ENCODE results near the gene CCDC30. TPM values are rescaled to one million over a fixed set of nuclear protein-coding genes. Genes with fewer than 3 reads are reported as not detected.
A peak's percentile ranks its signal among the peaks of the same experiment; 100 is the strongest.

Gene CCDC30
- total RNA-seq (ENCODE audit: unreplicated experiment) = 3.4 TPM
- long read RNA-seq, partial matches to known transcripts = 0 of 1 reads
- long read RNA-seq, other reads (novel, unspliced or antisense) = 1 of 1 reads

DNA sequence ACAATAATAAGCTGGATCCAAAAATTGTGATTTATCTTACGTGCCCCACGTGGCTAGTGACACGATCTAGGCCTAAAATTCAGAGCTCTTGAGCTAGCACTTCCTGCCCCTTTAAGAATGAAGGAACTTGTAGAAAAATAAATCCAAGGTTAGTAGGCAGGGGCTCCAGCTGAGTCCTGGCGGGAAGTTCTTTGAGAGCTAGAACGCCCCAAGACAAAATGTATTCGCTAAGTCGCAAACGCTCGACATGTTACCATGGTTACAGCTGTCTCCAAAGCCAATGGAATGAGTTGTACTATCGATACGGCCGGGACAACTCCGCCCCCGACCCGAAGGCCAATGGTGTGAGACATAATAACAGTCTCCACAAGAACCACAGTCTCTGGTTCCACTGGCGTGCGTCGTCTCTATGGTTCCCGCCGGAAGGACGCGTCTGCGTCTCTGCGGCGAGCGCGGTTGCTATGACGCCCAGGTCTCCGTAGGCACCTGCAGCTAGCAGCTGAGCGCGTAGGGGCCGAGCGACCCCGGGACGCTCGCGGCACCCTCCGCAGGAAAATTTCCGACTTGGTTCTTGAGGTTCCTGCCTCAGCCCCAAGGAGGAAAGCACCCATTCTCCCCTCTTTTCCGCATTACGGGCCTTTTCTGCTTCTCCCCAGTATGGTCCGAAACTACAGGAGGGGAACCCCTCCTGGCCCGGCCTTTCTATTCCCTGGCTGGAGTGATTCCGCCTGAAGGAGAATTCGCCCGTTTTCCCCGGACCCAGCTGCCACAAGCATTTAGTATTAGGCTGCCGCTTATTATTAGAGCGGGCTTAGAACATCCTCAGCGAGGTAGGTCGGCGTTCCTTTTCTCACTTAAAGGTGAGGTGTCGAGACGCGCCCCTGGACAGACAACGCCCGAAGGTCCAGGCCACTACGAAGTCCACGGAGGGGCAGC, at the start of gene CCDC30:
CCDC30 (plus strand) TSS at position 459 of the 936 bp plus-strand sequence. CDS start 17,266 bp downstream, outside the sequence.
- Mint-ChIP-seq H3K4me1 (ENCODE audit: unreplicated experiment) (peaks cover 16% of the 10 kb centered on the region), H3K4me3 (ENCODE audit: unreplicated experiment) (peak within 1 kb of the TSS; percentile 93), H3K27me3 (ENCODE audit: unreplicated experiment) (peaks cover 4% of the 10 kb centered on the region), H3K27ac (ENCODE audit: unreplicated experiment) (peak within 1 kb of the TSS; percentile 93), H3K9me3 (ENCODE audit: unreplicated experiment) (no peaks in the 10 kb centered on the region), H3K36me3 (ENCODE audit: low read depth, unreplicated experiment) (no peaks in the 10 kb centered on the region)
- peak; percentile 90 for DNase-seq (ENCODE audit: low spot score)
- TF ChIP-seq, protein P1, sequence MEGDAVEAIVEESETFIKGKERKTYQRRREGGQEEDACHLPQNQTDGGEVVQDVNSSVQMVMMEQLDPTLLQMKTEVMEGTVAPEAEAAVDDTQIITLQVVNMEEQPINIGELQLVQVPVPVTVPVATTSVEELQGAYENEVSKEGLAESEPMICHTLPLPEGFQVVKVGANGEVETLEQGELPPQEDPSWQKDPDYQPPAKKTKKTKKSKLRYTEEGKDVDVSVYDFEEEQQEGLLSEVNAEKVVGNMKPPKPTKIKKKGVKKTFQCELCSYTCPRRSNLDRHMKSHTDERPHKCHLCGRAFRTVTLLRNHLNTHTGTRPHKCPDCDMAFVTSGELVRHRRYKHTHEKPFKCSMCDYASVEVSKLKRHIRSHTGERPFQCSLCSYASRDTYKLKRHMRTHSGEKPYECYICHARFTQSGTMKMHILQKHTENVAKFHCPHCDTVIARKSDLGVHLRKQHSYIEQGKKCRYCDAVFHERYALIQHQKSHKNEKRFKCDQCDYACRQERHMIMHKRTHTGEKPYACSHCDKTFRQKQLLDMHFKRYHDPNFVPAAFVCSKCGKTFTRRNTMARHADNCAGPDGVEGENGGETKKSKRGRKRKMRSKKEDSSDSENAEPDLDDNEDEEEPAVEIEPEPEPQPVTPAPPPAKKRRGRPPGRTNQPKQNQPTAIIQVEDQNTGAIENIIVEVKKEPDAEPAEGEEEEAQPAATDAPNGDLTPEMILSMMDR (IDR thresholded peaks at IDR 0.05; ENCODE audit: unreplicated experiment) = no peak

DNA sequence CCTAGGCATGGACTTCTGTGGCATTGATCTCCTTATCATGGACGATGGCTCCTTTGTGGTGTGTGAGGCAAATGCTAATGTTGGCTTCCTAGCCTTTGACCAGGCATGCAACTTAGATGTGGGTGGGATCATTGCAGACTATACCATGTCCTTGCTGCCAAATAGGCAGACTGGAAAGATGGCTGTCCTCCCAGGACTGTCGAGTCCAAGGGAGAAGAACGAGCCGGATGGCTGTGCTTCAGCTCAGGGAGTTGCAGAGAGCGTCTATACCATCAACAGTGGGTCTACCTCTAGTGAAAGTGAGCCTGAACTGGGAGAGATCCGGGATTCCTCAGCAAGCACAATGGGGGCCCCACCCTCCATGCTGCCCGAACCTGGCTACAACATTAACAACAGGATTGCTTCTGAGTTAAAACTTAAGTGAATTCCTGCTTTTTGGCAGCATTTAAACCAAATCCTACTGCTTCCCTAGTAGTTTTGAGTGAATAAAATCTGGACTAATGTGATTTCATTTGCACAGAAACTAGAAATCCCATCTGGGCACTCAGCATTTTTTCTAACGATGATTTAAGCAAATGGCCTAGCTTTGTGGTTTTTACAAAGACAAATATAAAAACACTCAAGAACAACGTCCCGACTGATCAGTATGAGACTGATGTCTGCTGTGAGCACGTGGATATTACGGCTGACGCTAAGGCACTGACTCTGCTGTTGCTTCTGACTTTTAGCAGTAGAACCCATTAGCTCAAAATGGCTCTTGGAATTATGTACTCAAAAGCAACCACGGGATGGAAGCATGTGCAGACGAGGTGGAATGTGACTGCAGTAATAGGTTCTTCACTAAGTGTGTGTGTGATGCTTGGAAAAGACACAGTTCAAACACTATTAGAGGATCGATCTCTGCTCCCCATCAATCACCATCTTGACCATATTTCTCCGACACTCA, 48.3 kb upstream of the CCDC30 start:
- H3K4me1 Mint-ChIP-seq (ENCODE audit: unreplicated experiment) = no peaks in the 10 kb centered on the region
- no peak overlapping the region for H3K4me3 Mint-ChIP-seq (ENCODE audit: unreplicated experiment)
- no peaks in the 10 kb centered on the region for H3K36me3 Mint-ChIP-seq (ENCODE audit: low read depth, unreplicated experiment)
- no peaks in the 10 kb centered on the region for H3K27me3 Mint-ChIP-seq (ENCODE audit: unreplicated experiment)
- H3K9me3 Mint-ChIP-seq (ENCODE audit: unreplicated experiment) = no peaks in the 10 kb centered on the region
- no peak overlapping the region for H3K27ac Mint-ChIP-seq (ENCODE audit: unreplicated experiment)
- TF ChIP-seq, protein P1 (IDR thresholded peaks at IDR 0.05; ENCODE audit: unreplicated experiment) = no peak
- DNase-seq (ENCODE audit: low spot score) = no peak

DNA sequence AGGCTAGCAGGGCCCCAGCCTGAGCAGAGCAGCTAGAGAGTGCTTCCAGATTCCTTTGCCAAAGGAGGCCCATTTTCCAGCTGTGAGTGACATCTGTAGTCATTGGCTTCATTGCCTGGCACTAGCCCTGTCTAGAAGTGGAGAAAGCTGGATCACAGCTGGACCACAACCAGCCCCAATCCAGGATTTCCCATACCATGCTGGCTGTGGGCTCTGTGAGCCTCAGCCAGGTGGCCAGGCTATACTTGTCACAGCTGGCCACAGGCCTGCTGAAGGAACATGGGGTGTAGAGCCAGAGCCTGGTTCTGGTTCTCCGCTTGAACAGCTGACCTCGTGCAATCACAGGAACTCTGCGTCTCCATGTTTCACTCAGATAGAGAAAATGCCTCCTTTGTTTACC, 45.9 kb upstream of the CCDC30 start:
- no peaks in the 10 kb centered on the region for H3K36me3 Mint-ChIP-seq (ENCODE audit: low read depth, unreplicated experiment)
- H3K27ac Mint-ChIP-seq (ENCODE audit: unreplicated experiment) = no peak overlapping the region
- DNase-seq (ENCODE audit: low spot score) = no peak
- H3K27me3 Mint-ChIP-seq (ENCODE audit: unreplicated experiment) = no peaks in the 10 kb centered on the region
- H3K4me1 Mint-ChIP-seq (ENCODE audit: unreplicated experiment) = no peaks in the 10 kb centered on the region
- no peaks in the 10 kb centered on the region for H3K9me3 Mint-ChIP-seq (ENCODE audit: unreplicated experiment)
- TF ChIP-seq, protein P1 (IDR thresholded peaks at IDR 0.05; ENCODE audit: unreplicated experiment) = no peak
- H3K4me3 Mint-ChIP-seq (ENCODE audit: unreplicated experiment) = no peak overlapping the region

DNA sequence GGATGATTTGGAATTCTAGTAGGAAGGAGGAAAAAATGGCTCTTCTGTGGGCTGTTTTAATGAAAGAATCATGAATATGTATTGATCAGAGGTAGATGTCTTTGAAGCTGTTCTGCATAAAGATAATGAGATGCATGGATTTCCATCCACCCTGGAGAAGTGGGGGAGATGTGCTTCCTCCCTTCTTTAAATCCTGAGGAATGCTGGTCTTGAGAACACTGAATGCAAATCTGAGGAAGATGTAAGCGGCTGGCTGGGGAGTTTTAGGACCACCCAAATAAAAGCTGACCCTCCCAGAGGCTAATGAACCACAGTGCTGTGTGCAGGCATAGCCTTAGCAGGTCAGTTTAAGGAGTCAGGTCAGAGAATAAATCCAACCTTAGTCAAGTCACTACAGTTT, 44.6 kb upstream of the CCDC30 start:
- H3K4me3 Mint-ChIP-seq (ENCODE audit: unreplicated experiment) = no peak overlapping the region
- no peaks in the 10 kb centered on the region for H3K36me3 Mint-ChIP-seq (ENCODE audit: low read depth, unreplicated experiment)
- H3K4me1 Mint-ChIP-seq (ENCODE audit: unreplicated experiment) = peaks cover 4% of the 10 kb centered on the region
- no peak overlapping the region for H3K27ac Mint-ChIP-seq (ENCODE audit: unreplicated experiment)
- TF ChIP-seq, protein P1 (IDR thresholded peaks at IDR 0.05; ENCODE audit: unreplicated experiment) = no peak
- DNase-seq (ENCODE audit: low spot score) = no peak
- no peaks in the 10 kb centered on the region for H3K27me3 Mint-ChIP-seq (ENCODE audit: unreplicated experiment)
- no peaks in the 10 kb centered on the region for H3K9me3 Mint-ChIP-seq (ENCODE audit: unreplicated experiment)

Data from endothelial cell (in vitro differentiated cells).